ENCODE data around the gene IQCN. TPM values are rescaled to one million over a fixed set of nuclear protein-coding genes. Genes with fewer than 3 reads are reported as not detected.

The IQCN gene
- total RNA-seq (2012; rRNA removed): 0.18 and 0.28 TPM in 2 replicates
- polyA plus RNA-seq (2012; rRNA removed): 0.60 and 0.67 TPM in 2 replicates
- polyA plus RNA-seq (2012; cell fraction: cytosol; rRNA removed): 0.24 and 0.29 TPM in 2 replicates
- polyA plus RNA-seq (2012; cell fraction: nucleus; rRNA removed; ENCODE audit: low replicate concordance): 6.1 and 10.8 TPM in 2 replicates
- percentile 53 among the genes with signal in this experiment for Bru-seq, nascent RNA
- percentile 72 among the genes with signal in this experiment for BruChase-seq, experiment 1, labeled RNA remaining after a 6-hour chase
- percentile 59 among the genes with signal in this experiment for BruChase-seq, experiment 2, labeled RNA remaining after a 2-hour chase
- long read RNA-seq: 0 reads

DNA sequence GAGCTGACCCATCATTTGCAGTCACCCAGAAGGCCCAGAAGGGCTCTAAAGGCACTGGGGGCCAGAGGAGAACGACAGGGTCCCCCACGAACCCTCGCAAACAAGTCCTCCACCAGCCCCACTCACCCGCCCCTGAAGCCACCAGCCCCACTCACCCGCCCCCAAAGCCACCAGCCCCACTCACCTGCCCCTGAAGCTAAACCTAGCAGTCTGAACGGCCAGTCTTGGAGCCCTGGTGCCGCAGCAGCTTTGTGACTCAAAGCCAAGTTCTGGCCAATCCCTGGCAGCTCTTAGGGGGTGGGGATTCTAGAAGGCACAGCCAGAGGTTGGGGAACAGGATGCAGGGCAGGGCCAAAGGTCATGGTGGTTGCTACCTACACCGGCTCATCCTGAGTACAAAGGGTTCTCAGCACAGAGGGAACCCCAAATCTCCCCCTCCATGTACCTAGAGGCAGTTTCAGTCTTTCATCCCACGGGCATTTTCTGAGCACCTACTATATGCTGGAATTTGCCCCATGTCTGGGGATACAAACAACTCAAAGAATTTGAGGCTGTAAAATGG, at the start of gene IQCN:
Gene IQCN, minus strand, starts transcription at position 234 of the 562 bp plus-strand sequence. CDS start 4,974 bp downstream, outside the sequence.
- H3K9me1 ChIP-seq (ENCODE audit: insufficient read depth, low read length): peaks cover 4% of the 10 kb centered on the region
- DNase-seq: no peak
- no peaks in the 10 kb centered on the region for H3K9me3 ChIP-seq (ENCODE audit: control insufficient read depth, insufficient read depth, low read length)
- H3K18ac ChIP-seq (ENCODE audit: low read depth, low read length): peak within 1 kb of the TSS; percentile 19
- H3K79me1 ChIP-seq (ENCODE audit: low read depth in 1 of 2, low read length in 2 of 2): peaks cover 13 to 60% of the 10 kb centered on the region in 2 experiments
- POLR2A ChIA-PET (ENCODE audit: unreplicated experiment): no interaction called here
- H3K27ac ChIP-seq (ENCODE audit: insufficient read depth, low read length): peak within 1 kb of the TSS; percentile 58
- 0 out of 2 replicates have a peak within 1 kb of the TSS, but pooled peaks have one; percentile 53 for H3K56ac ChIP-seq (ENCODE audit: extremely low read depth, insufficient read depth, low read length)
- H4K8ac ChIP-seq (ENCODE audit: low read depth in 2 of 2, low read length in 2 of 2): peak within 1 kb of the TSS; percentile 27 to 88; a peak in 3 of 4 replicates
- H3K4ac ChIP-seq (ENCODE audit: low read depth, low read length): peak within 1 kb of the TSS; percentile 75
- H2BK15ac ChIP-seq (ENCODE audit: low read depth, low read length): peak within 1 kb of the TSS; percentile 81; the same call in 1 of the 3 replicates
- H3K9ac ChIP-seq (ENCODE audit: low read depth, low read length): peak within 1 kb of the TSS; percentile 2; the same call in 1 of the 2 replicates
- no peak for TF ChIP-seq CTCF (conservative IDR thresholded peaks at IDR 0.05; ENCODE audit: low read depth, low read length)
- peak; percentile 89 for TF ChIP-seq POLR2A (IDR thresholded peaks at IDR 0.05; ENCODE audit: low read depth, low read length)
- no peak for TF ChIP-seq MXI1 (IDR thresholded peaks at IDR 0.05; ENCODE audit: borderline replicate concordance, low read depth, low read length)
- H3K27me3 ChIP-seq (ENCODE audit: control insufficient read depth, insufficient read depth, low read length): no peaks in the 10 kb centered on the region
- WGBS, 2 experiments (ENCODE audit: extremely low coverage in 2 of 2, insufficient read length in 1 of 2): no CpG with 5 or more reads among the region's 9 CpGs
- peak within 1 kb of the TSS; percentile 82 for H2AFZ ChIP-seq (replicated peaks; ENCODE audit: low read length, poor library complexity)
- H2BK5ac ChIP-seq (ENCODE audit: low read depth, low read length, poor library complexity, severe bottlenecking): peak within 1 kb of the TSS; percentile 72
- intact Hi-C loops (cut with micrococcal nuclease): no loop called here
- H3K14ac ChIP-seq (replicated peaks; ENCODE audit: low read depth, low read length): peak within 1 kb of the TSS; percentile 76
- peak within 1 kb of the TSS; percentile 84 for H2AK9ac ChIP-seq (replicated peaks; ENCODE audit: low read depth, low read length, poor library complexity)
- peaks cover 20% of the 10 kb centered on the region for H3K4me1 ChIP-seq (ENCODE audit: control insufficient read depth, insufficient read depth, low read length)
- H3K4me3 ChIP-seq (ENCODE audit: insufficient read depth, low read depth, low read length): no peak within 1 kb of the TSS
- CTCF ChIA-PET: no interaction called here
- H2BK120ac ChIP-seq (ENCODE audit: low read depth, low read length): peak within 1 kb of the TSS; percentile 41
- peak within 1 kb of the TSS; percentile 70 for H4K91ac ChIP-seq (ENCODE audit: insufficient read depth, low read depth, low read length)
- peak within 1 kb of the TSS; percentile 51 for H3K4me2 ChIP-seq (ENCODE audit: low read depth, low read length)
- in situ Hi-C loops (cut with MboI; ENCODE audit: low sequenced_read_pairs): loop anchor here (10.0 kb wide), 1 partner anchor 131 kb away; no protein-coding TSS in a partner anchor
- dilution Hi-C loops (cut with HindIII; ENCODE audit: low sequenced_read_pairs, unreplicated experiment): no loop called here
- ATAC-seq (ENCODE audit: low read depth): peak; percentile 4
- BruUV-seq (replicated peaks): no TSS peak
- H2AK5ac ChIP-seq (ENCODE audit: low read depth, low read length): peak within 1 kb of the TSS; percentile 75
- H4K5ac ChIP-seq (ENCODE audit: low read depth, low read length): peak within 1 kb of the TSS; percentile 21; the same call in 1 of the 2 replicates
- peak within 1 kb of the TSS; percentile 53 for H2BK20ac ChIP-seq (ENCODE audit: low read depth, low read length)
- peak within 1 kb of the TSS; percentile 55 for H3K23ac ChIP-seq (ENCODE audit: low read depth, low read length)
- H4K20me1 ChIP-seq (ENCODE audit: insufficient read depth, low read length): peaks cover 55% of the 10 kb centered on the region
- peaks cover 14% of the 10 kb centered on the region for H3K36me3 ChIP-seq (ENCODE audit: control insufficient read depth, insufficient read depth, low read length)

Data from IMR-90 (cell line).